HCT116 (cell line): ENCODE measurements around the gene FGD3. TPM values are rescaled to one million over a fixed set of nuclear protein-coding genes. Genes with fewer than 3 reads are reported as not detected.

ENCODE experiments used
- ATAC-seq: fragments of 200-7000 bp; cut with Tn5 transposase; 2 replicates; pipeline ENCODE4 v1.9.1; 2020; ENCODE audit warnings: mild to moderate bottlenecking, moderate library complexity
- BruUV-seq: library from RNA; stranded (reverse); fragments of 400-500 nt; replicated peaks from 2 replicates; lab custom pipeline; 2021; lab: Mats Ljungman, UMichigan
- CTCF ChIA-PET: fragments of 300-600 bp; sonication (Branson Sonifier 250); formaldehyde crosslinking; loops from one replicate; lab custom pipeline; 2021; ENCODE audit warnings: antibody characterized with exemption; lab: Charles Lee
- POLR2A ChIA-PET: fragments of 300-600, 350-600 bp; sonication (Branson Sonifier 250); formaldehyde crosslinking; loops from one replicate; lab custom pipeline; 2021; ENCODE audit warnings: antibody characterized with exemption; lab: Charles Lee
- RAD21 ChIA-PET, 2 experiments: fragments of 300-600 bp; sonication (Branson Sonifier 250); formaldehyde crosslinking; loops; one replicate each; lab custom pipeline; 2023; ENCODE audit warnings: low total read pairs in 2 of 2; ENCODE audit not compliant: uncharacterized antibody in 2 of 2, unreplicated experiment in 2 of 2, low non-redundant PET in 1 of 2; lab: Charles Lee
- DNase-seq: peaks from one replicate; pipeline ENCODE4 v3.0.0-alpha.2; 2010; ENCODE audit warnings: low read depth, low spot score
- H2AFZ ChIP-seq: fragments of 200-600 bp; shearing (Covaris generic), sonication (generic); 2 replicates; pipeline ENCODE4 v1.6.1; 2017; ENCODE audit warnings: low read depth, mixed run types, mixed read lengths, antibody characterized with exemption, low read length; ENCODE audit not compliant: poor library complexity, severe bottlenecking
- H3K27ac ChIP-seq: 2 replicates; pipeline ENCODE4 v1.5.1; 2012; ENCODE audit warnings: low read depth, low read length
- H3K27me3 ChIP-seq: fragments of 200-600 bp; sonication (generic); 2 replicates; pipeline ENCODE4 v1.6.1; 2016; ENCODE audit warnings: mixed run types, low read length, mixed read lengths; ENCODE audit not compliant: insufficient read depth
- H3K36me3 ChIP-seq, 2 experiments: fragments of 200-500 bp in 1 of 2; fragments of 200-600 bp in 1 of 2; sonication (Bioruptor generic) in 1 of 2; sonication (generic) in 1 of 2; 2 replicates each; pipeline versions ENCODE4 v1.5.1 to v1.6.1; 2014 to 2016; ENCODE audit warnings: low read length in 2 of 2, inconsistent platforms in 1 of 2, mixed read lengths in 1 of 2, mixed run types in 1 of 2; ENCODE audit not compliant: insufficient read depth in 2 of 2, control insufficient read depth in 1 of 2
- H3K4me1 ChIP-seq, 2 experiments: fragments of 200-600 bp in 1 of 2; sonication (generic) in 1 of 2; 2 replicates each; pipeline versions ENCODE4 v1.5.1 to v1.6.1; 2012 to 2017; ENCODE audit warnings: low read length in 2 of 2, inconsistent platforms in 1 of 2, mild to moderate bottlenecking in 1 of 2, mixed read lengths in 1 of 2, mixed run types in 1 of 2, moderate library complexity in 1 of 2; ENCODE audit not compliant: insufficient read depth in 2 of 2, control insufficient read depth in 1 of 2
- H3K4me2 ChIP-seq: fragments of 200-600 bp; sonication (generic); 2 replicates; pipeline ENCODE4 v1.6.1; 2017; ENCODE audit warnings: mixed run types, low read length, mixed read lengths
- H3K4me3 ChIP-seq, 2 experiments: fragments of 200-600 bp in 1 of 2; sonication (generic) in 1 of 2; replicated peaks in 1 of 2; 2 replicates each; pipeline ENCODE4 v1.5.1; 2011 to 2016; ENCODE audit warnings: low read length in 2 of 2, control low read depth in 1 of 2, low read depth in 1 of 2, mild to moderate bottlenecking in 1 of 2, mixed read lengths in 1 of 2, mixed run types in 1 of 2
- H3K79me2 ChIP-seq: fragments of 200-600 bp; sonication (generic); 2 replicates; pipeline ENCODE4 v1.6.1; 2017; ENCODE audit warnings: mild to moderate bottlenecking, mixed run types, low read length, moderate library complexity, mixed read lengths; ENCODE audit not compliant: insufficient read depth
- H3K9ac ChIP-seq: fragments of 200-600 bp; sonication (generic); 2 replicates; pipeline ENCODE4 v1.6.1; 2016; ENCODE audit warnings: low read length, mixed read lengths
- H3K9me2 ChIP-seq: fragments of 200-600 bp; sonication (generic), shearing (Covaris generic); 2 replicates; pipeline ENCODE4 v1.6.1; 2017; ENCODE audit warnings: mixed run types, mild to moderate bottlenecking, moderate library complexity; ENCODE audit not compliant: insufficient read depth
- H3K9me3 ChIP-seq, 2 experiments: fragments of 200-500 bp in 1 of 2; fragments of 200-600 bp in 1 of 2; sonication (Bioruptor generic) in 1 of 2; sonication (generic) in 1 of 2; 2 replicates each; pipeline ENCODE4 v1.6.1; 2014 to 2017; ENCODE audit warnings: low read length in 2 of 2, mixed read lengths in 2 of 2, inconsistent platforms in 1 of 2, low read depth in 1 of 2, mild to moderate bottlenecking in 1 of 2, mixed run types in 1 of 2, moderate library complexity in 1 of 2; ENCODE audit not compliant: control insufficient read depth in 1 of 2, insufficient read depth in 1 of 2
- H4K20me1 ChIP-seq: fragments of 200-600 bp; sonication (generic), shearing (Covaris generic); 2 replicates; pipeline ENCODE4 v1.6.1; 2017; ENCODE audit warnings: mixed run types, mild to moderate bottlenecking, moderate library complexity; ENCODE audit not compliant: insufficient read depth
- CEBPB ChIP-seq: IDR thresholded peaks from 2 replicates; pipeline ENCODE4 v1.6.1; 2012; ENCODE audit warnings: low read depth
- EGR1 ChIP-seq: IDR thresholded peaks from 2 replicates; pipeline ENCODE4 v1.6.1; 2012; ENCODE audit warnings: low read depth
- EZH2phosphoT487 ChIP-seq: fragments of 200-600 bp; IDR thresholded peaks from 2 replicates; pipeline ENCODE4 v1.6.1; 2018; ENCODE audit warnings: antibody characterized with exemption, borderline replicate concordance
- POLR2A ChIP-seq: IDR thresholded peaks from 2 replicates; pipeline ENCODE4 v1.7.0; 2011; ENCODE audit warnings: borderline replicate concordance; ENCODE audit not compliant: insufficient read depth, insufficient read length; ENCODE audit errors: extremely low read depth
- POLR2AphosphoS5 ChIP-seq: IDR thresholded peaks from 2 replicates; pipeline ENCODE4 v1.6.1; 2011; ENCODE audit warnings: mild to moderate bottlenecking, low read depth, low read length, moderate library complexity
- RAD21 ChIP-seq: IDR thresholded peaks from 2 replicates; pipeline ENCODE4 v1.6.1; 2012; ENCODE audit warnings: low read depth, mild to moderate bottlenecking
- SIN3A ChIP-seq: IDR thresholded peaks from 2 replicates; pipeline ENCODE4 v1.6.1; 2012; ENCODE audit warnings: low read depth
- SRF ChIP-seq: IDR thresholded peaks from 2 replicates; pipeline ENCODE4 v1.6.1; 2012; ENCODE audit warnings: low read depth
- TCF7L2 ChIP-seq: IDR thresholded peaks from 2 replicates; pipeline ENCODE4 v1.7.0; 2011; ENCODE audit warnings: borderline replicate concordance, inconsistent platforms; ENCODE audit not compliant: insufficient read depth, insufficient read length; ENCODE audit errors: extremely low read depth
- ZFX ChIP-seq: fragments of 450-650 bp; IDR thresholded peaks from 2 replicates; pipeline ENCODE4 v1.6.1; 2017
- ZNF274 ChIP-seq: fragments of 200-500 bp; sonication (Bioruptor generic); IDR thresholded peaks from 2 replicates; pipeline ENCODE4 v1.6.1; 2014; ENCODE audit warnings: mild to moderate bottlenecking, low read depth, low read length, inconsistent platforms
- intact Hi-C: fragments of 100-400 bp; cut with micrococcal nuclease; formaldehyde crosslinking; loops from 2 replicates; pipeline ENCODE4 v1.10.0; 2022
- total RNA-seq: library from RNA; stranded (reverse); gene quantifications from one replicate; pipeline ENCODE4 v1.2.1, GENCODE V29; 2021; ENCODE audit not compliant: unreplicated experiment
- TF ChIP-seq, protein P1 (sequence below): IDR thresholded peaks from 2 replicates; pipeline ENCODE4 v1.6.1; 2012
- TF ChIP-seq, protein P2 (sequence below): IDR thresholded peaks from 2 replicates; pipeline ENCODE4 v1.6.1; 2012
- TF ChIP-seq, protein P3 (sequence below): IDR thresholded peaks from 2 replicates; pipeline ENCODE4 v1.6.1; 2012; ENCODE audit warnings: low read depth
- TF ChIP-seq, protein P4 (sequence below), 3 experiments: fragments of 200-600 bp in 1 of 3; sonication (generic) in 1 of 3; IDR thresholded peaks in 2 of 3; conservative IDR thresholded peaks in 1 of 3; 2 replicates each; pipeline ENCODE4 v1.5.1; 2012 to 2017; ENCODE audit warnings: low read depth in 2 of 3, low read length in 2 of 3, antibody characterized with exemption in 1 of 3, borderline replicate concordance in 1 of 3, control low read depth in 1 of 3, mild to moderate bottlenecking in 1 of 3, mixed read lengths in 1 of 3, mixed run types in 1 of 3, moderate library complexity in 1 of 3; ENCODE audit not compliant: insufficient read depth in 1 of 3

Gene FGD3
- total RNA-seq, 1 experiment from 2014 or later = 3.3 TPM

DNA sequence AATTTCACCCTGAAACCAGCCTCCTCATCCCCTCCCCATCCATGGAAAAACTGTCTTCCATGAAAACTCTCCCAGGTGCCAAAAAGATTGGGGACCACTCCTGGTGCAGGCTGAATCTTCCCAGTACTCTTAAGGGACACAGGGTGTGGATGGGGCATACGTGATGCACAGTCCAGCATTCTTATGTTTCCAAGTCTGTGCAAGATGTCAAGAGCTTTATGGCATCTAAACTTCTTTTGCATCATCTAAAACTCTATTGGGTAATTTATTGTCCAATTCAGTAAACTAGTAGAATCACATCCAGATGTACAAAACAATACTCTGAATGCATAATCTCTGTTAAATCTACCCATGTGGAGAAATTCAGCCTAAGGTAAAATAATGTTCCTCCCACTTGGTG lies 9.3 kb upstream of the FGD3 start:
- no peaks in the 10 kb centered on the region; the same call in 1 of the 2 replicates for H3K27me3 ChIP-seq
- intact Hi-C loops = no loop called here
- no peaks in the 10 kb centered on the region for H4K20me1 ChIP-seq
- H3K4me3 ChIP-seq = no peak overlapping the region
- no peaks in the 10 kb centered on the region for H3K9me2 ChIP-seq
- RAD21 ChIA-PET = no interaction called here
- no peak overlapping the region for H2AFZ ChIP-seq
- TF ChIP-seq, protein P1, sequence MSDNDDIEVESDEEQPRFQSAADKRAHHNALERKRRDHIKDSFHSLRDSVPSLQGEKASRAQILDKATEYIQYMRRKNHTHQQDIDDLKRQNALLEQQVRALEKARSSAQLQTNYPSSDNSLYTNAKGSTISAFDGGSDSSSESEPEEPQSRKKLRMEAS = no peak
- no peak for TF ChIP-seq SIN3A
- no peak for TF ChIP-seq SRF
- TF ChIP-seq, protein P2, sequence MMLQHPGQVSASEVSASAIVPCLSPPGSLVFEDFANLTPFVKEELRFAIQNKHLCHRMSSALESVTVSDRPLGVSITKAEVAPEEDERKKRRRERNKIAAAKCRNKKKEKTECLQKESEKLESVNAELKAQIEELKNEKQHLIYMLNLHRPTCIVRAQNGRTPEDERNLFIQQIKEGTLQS = no peak
- TF ChIP-seq POLR2A = no peak
- ATAC-seq (no peak), DNase-seq (no peak)
- POLR2A ChIA-PET = no interaction called here
- no peak overlapping the region for H3K4me2 ChIP-seq
- no peaks in the 10 kb centered on the region for H3K9me3 ChIP-seq
- H3K4me1 ChIP-seq = no peaks in the 10 kb centered on the region
- no peak overlapping the region for H3K9ac ChIP-seq
- H3K79me2 ChIP-seq = no peaks in the 10 kb centered on the region
- no peaks in the 10 kb centered on the region for H3K36me3 ChIP-seq
- CTCF ChIA-PET = no interaction called here
- no TSS peak for BruUV-seq
- H3K27ac ChIP-seq = no peak overlapping the region

- Histone ChIP-seq H3K9me3 (no peaks in the 10 kb centered on the region), H4K20me1 (no peaks in the 10 kb centered on the region), H3K27ac (no peak overlapping the region), H3K9ac (no peak overlapping the region), H2AFZ (no peak overlapping the region), H3K4me2 (no peak overlapping the region), H3K79me2 (no peaks in the 10 kb centered on the region), H3K4me3 (no peak overlapping the region), H3K27me3 (no peaks in the 10 kb centered on the region; the same call in 1 of the 2 replicates), H3K36me3 (no peaks in the 10 kb centered on the region), H3K9me2 (no peaks in the 10 kb centered on the region), H3K4me1 (no peaks in the 10 kb centered on the region)
- DNase-seq (no peak), ATAC-seq (no peak)
- BruUV-seq = no TSS peak
- POLR2A ChIA-PET = no interaction called here
- RAD21 ChIA-PET = no interaction called here
- intact Hi-C loops = no loop called here
- CTCF ChIA-PET = no interaction called here
- no peak for TF ChIP-seq EZH2phosphoT487
- no peak for TF ChIP-seq CEBPB
- no peak for TF ChIP-seq POLR2A
- TF ChIP-seq, protein P3, sequence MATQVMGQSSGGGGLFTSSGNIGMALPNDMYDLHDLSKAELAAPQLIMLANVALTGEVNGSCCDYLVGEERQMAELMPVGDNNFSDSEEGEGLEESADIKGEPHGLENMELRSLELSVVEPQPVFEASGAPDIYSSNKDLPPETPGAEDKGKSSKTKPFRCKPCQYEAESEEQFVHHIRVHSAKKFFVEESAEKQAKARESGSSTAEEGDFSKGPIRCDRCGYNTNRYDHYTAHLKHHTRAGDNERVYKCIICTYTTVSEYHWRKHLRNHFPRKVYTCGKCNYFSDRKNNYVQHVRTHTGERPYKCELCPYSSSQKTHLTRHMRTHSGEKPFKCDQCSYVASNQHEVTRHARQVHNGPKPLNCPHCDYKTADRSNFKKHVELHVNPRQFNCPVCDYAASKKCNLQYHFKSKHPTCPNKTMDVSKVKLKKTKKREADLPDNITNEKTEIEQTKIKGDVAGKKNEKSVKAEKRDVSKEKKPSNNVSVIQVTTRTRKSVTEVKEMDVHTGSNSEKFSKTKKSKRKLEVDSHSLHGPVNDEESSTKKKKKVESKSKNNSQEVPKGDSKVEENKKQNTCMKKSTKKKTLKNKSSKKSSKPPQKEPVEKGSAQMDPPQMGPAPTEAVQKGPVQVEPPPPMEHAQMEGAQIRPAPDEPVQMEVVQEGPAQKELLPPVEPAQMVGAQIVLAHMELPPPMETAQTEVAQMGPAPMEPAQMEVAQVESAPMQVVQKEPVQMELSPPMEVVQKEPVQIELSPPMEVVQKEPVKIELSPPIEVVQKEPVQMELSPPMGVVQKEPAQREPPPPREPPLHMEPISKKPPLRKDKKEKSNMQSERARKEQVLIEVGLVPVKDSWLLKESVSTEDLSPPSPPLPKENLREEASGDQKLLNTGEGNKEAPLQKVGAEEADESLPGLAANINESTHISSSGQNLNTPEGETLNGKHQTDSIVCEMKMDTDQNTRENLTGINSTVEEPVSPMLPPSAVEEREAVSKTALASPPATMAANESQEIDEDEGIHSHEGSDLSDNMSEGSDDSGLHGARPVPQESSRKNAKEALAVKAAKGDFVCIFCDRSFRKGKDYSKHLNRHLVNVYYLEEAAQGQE = no peak
- TF ChIP-seq, protein P2 = no peak
- no peak for TF ChIP-seq RAD21
- no peak for TF ChIP-seq POLR2AphosphoS5
- no peak for TF ChIP-seq ZNF274
- TF ChIP-seq EGR1 = no peak
- TF ChIP-seq, protein P1 = no peak
- TF ChIP-seq ZFX = no peak
- TF ChIP-seq, protein P4, sequence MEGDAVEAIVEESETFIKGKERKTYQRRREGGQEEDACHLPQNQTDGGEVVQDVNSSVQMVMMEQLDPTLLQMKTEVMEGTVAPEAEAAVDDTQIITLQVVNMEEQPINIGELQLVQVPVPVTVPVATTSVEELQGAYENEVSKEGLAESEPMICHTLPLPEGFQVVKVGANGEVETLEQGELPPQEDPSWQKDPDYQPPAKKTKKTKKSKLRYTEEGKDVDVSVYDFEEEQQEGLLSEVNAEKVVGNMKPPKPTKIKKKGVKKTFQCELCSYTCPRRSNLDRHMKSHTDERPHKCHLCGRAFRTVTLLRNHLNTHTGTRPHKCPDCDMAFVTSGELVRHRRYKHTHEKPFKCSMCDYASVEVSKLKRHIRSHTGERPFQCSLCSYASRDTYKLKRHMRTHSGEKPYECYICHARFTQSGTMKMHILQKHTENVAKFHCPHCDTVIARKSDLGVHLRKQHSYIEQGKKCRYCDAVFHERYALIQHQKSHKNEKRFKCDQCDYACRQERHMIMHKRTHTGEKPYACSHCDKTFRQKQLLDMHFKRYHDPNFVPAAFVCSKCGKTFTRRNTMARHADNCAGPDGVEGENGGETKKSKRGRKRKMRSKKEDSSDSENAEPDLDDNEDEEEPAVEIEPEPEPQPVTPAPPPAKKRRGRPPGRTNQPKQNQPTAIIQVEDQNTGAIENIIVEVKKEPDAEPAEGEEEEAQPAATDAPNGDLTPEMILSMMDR (IDR thresholded peaks at IDR 0.05 in 2 of 3, conservative IDR thresholded peaks at IDR 0.05 in 1 of 3; ENCODE audit: borderline replicate concordance in 1 of 3, insufficient read depth in 1 of 3, low read depth in 2 of 3, low read length in 2 of 3) = no peak
- TF ChIP-seq SIN3A = no peak
- no peak for TF ChIP-seq TCF7L2
Measured at GRCh38 chr9:92941861-92942260, 5.5 kb upstream of the FGD3 start.
